Left renal pelvis (tissue), 4 donors: ENCODE results near the gene PIH1D1. TPM values are rescaled to one million over a fixed set of nuclear protein-coding genes. Genes with fewer than 3 reads are reported as not detected.
A peak's percentile ranks its signal among the peaks of the same experiment; 100 is the strongest.

Experiments
- DNase-seq, 4 donors: peaks; one replicate each; pipeline ENCODE4 v3.0.0-alpha.2; 2013; ENCODE audit warnings: low read depth in 4 of 4, low spot score in 3 of 4
- polyA plus RNA-seq, 4 donors: library from polyadenylated mRNA; unstranded; fragments of 120-200 nt; gene quantifications; one replicate each; pipeline ENCODE4 v1.2.1, GENCODE V29; 2013; ENCODE audit not compliant: insufficient read length in 4 of 4

The PIH1D1 gene
- 100 to 1,000 TPM in 1 of 4 donors, 10 to 100 TPM in 3; 52.5 to 104 (median 82.3) TPM for polyA plus RNA-seq

- peak; percentile 94 to 98 (median 98) for DNase-seq
Measured at GRCh38 chr19:49451430-49452181, at the start of gene PIH1D1. TSS of gene PIH1D1 (minus strand) at chr19:49451814. CDS start at chr19:49451574, 240 bp downstream.

GRCh38 chr19:49499030-49499670 is 47.5 kb upstream of the PIH1D1 start:
- DNase-seq = no peak

GRCh38 chr19:49498475-49498874 is 46.9 kb upstream of the PIH1D1 start:
- no peak for DNase-seq

GRCh38 chr19:49497789-49498103 is 46.1 kb upstream of the PIH1D1 start:
- no peak for DNase-seq

GRCh38 chr19:49497047-49497788 is 45.6 kb upstream of the PIH1D1 start:
- DNase-seq = no peak

- DNase-seq = no peak
Measured at GRCh38 chr19:49496574-49497008, 45.0 kb upstream of the PIH1D1 start.

GRCh38 chr19:49492573-49493405 is 41.2 kb upstream of the PIH1D1 start:
- DNase-seq = no peak

GRCh38 chr19:49491804-49492572 is 40.4 kb upstream of the PIH1D1 start:
- no peak for DNase-seq

GRCh38 chr19:49491030-49491803 is 39.6 kb upstream of the PIH1D1 start:
- DNase-seq = no peak

GRCh38 chr19:49490287-49491029 is 38.8 kb upstream of the PIH1D1 start:
- no peak for DNase-seq

- no peak for DNase-seq
Measured at GRCh38 chr19:49489601-49490167, 38.1 kb upstream of the PIH1D1 start.

GRCh38 chr19:49488863-49489537 is 37.4 kb upstream of the PIH1D1 start:
- no peak for DNase-seq

- DNase-seq = no peak
Measured at GRCh38 chr19:49488046-49488862, 36.6 kb upstream of the PIH1D1 start.

GRCh38 chr19:49487277-49488045 is 35.8 kb upstream of the PIH1D1 start, which contains the start of gene RPL13A:
TSS of gene RPL13A (plus strand) at chr19:49487608. CDS start at chr19:49487630, 22 bp downstream.
- DNase-seq = peak; percentile 99 to 100 (median 100)

GRCh38 chr19:49486710-49487276 is 35.2 kb upstream of the PIH1D1 start:
- DNase-seq = no peak
